HCT116 (cell line): Measurements from ENCODE around the gene KRT28. TPM values are rescaled to one million over a fixed set of nuclear protein-coding genes. Genes with fewer than 3 reads are reported as not detected.
A peak's percentile ranks its signal among the peaks of the same experiment; 100 is the strongest.

Experiments used
- ATAC-seq: fragments of 200-7000 bp; cut with Tn5 transposase; 2 replicates; pipeline ENCODE4 v1.9.1; 2020; ENCODE audit warnings: mild to moderate bottlenecking, moderate library complexity
- BruUV-seq: library from RNA; stranded (reverse); fragments of 400-500 nt; replicated peaks from 2 replicates; lab custom pipeline; 2021; lab: Mats Ljungman, UMichigan
- CTCF ChIA-PET: fragments of 300-600 bp; sonication (Branson Sonifier 250); formaldehyde crosslinking; loops from one replicate; lab custom pipeline; 2021; ENCODE audit warnings: antibody characterized with exemption; lab: Charles Lee
- POLR2A ChIA-PET: fragments of 300-600, 350-600 bp; sonication (Branson Sonifier 250); formaldehyde crosslinking; loops from one replicate; lab custom pipeline; 2021; ENCODE audit warnings: antibody characterized with exemption; lab: Charles Lee
- RAD21 ChIA-PET, 2 experiments: fragments of 300-600 bp; sonication (Branson Sonifier 250); formaldehyde crosslinking; loops; one replicate each; lab custom pipeline; 2023; ENCODE audit warnings: low total read pairs in 2 of 2; ENCODE audit not compliant: uncharacterized antibody in 2 of 2, unreplicated experiment in 2 of 2, low non-redundant PET in 1 of 2; lab: Charles Lee
- DNase-seq: peaks from one replicate; pipeline ENCODE4 v3.0.0-alpha.2; 2010; ENCODE audit warnings: low read depth, low spot score
- H2AFZ ChIP-seq: fragments of 200-600 bp; shearing (Covaris generic), sonication (generic); 2 replicates; pipeline ENCODE4 v1.6.1; 2017; ENCODE audit warnings: low read depth, mixed run types, mixed read lengths, antibody characterized with exemption, low read length; ENCODE audit not compliant: poor library complexity, severe bottlenecking
- H3K27ac ChIP-seq: 2 replicates; pipeline ENCODE4 v1.5.1; 2012; ENCODE audit warnings: low read depth, low read length
- H3K27me3 ChIP-seq: fragments of 200-600 bp; sonication (generic); 2 replicates; pipeline ENCODE4 v1.6.1; 2016; ENCODE audit warnings: mixed run types, low read length, mixed read lengths; ENCODE audit not compliant: insufficient read depth
- H3K36me3 ChIP-seq, 2 experiments: fragments of 200-500 bp in 1 of 2; fragments of 200-600 bp in 1 of 2; sonication (Bioruptor generic) in 1 of 2; sonication (generic) in 1 of 2; 2 replicates each; pipeline versions ENCODE4 v1.5.1 to v1.6.1; 2014 to 2016; ENCODE audit warnings: low read length in 2 of 2, inconsistent platforms in 1 of 2, mixed read lengths in 1 of 2, mixed run types in 1 of 2; ENCODE audit not compliant: insufficient read depth in 2 of 2, control insufficient read depth in 1 of 2
- H3K4me1 ChIP-seq, 2 experiments: fragments of 200-600 bp in 1 of 2; sonication (generic) in 1 of 2; 2 replicates each; pipeline versions ENCODE4 v1.5.1 to v1.6.1; 2012 to 2017; ENCODE audit warnings: low read length in 2 of 2, inconsistent platforms in 1 of 2, mild to moderate bottlenecking in 1 of 2, mixed read lengths in 1 of 2, mixed run types in 1 of 2, moderate library complexity in 1 of 2; ENCODE audit not compliant: insufficient read depth in 2 of 2, control insufficient read depth in 1 of 2
- H3K4me2 ChIP-seq: fragments of 200-600 bp; sonication (generic); 2 replicates; pipeline ENCODE4 v1.6.1; 2017; ENCODE audit warnings: mixed run types, low read length, mixed read lengths
- H3K4me3 ChIP-seq, 2 experiments: fragments of 200-600 bp in 1 of 2; sonication (generic) in 1 of 2; replicated peaks in 1 of 2; 2 replicates each; pipeline ENCODE4 v1.5.1; 2011 to 2016; ENCODE audit warnings: low read length in 2 of 2, control low read depth in 1 of 2, low read depth in 1 of 2, mild to moderate bottlenecking in 1 of 2, mixed read lengths in 1 of 2, mixed run types in 1 of 2
- H3K79me2 ChIP-seq: fragments of 200-600 bp; sonication (generic); 2 replicates; pipeline ENCODE4 v1.6.1; 2017; ENCODE audit warnings: mild to moderate bottlenecking, mixed run types, low read length, moderate library complexity, mixed read lengths; ENCODE audit not compliant: insufficient read depth
- H3K9ac ChIP-seq: fragments of 200-600 bp; sonication (generic); 2 replicates; pipeline ENCODE4 v1.6.1; 2016; ENCODE audit warnings: low read length, mixed read lengths
- H3K9me2 ChIP-seq: fragments of 200-600 bp; sonication (generic), shearing (Covaris generic); 2 replicates; pipeline ENCODE4 v1.6.1; 2017; ENCODE audit warnings: mixed run types, mild to moderate bottlenecking, moderate library complexity; ENCODE audit not compliant: insufficient read depth
- H3K9me3 ChIP-seq, 2 experiments: fragments of 200-500 bp in 1 of 2; fragments of 200-600 bp in 1 of 2; sonication (Bioruptor generic) in 1 of 2; sonication (generic) in 1 of 2; 2 replicates each; pipeline ENCODE4 v1.6.1; 2014 to 2017; ENCODE audit warnings: low read length in 2 of 2, mixed read lengths in 2 of 2, inconsistent platforms in 1 of 2, low read depth in 1 of 2, mild to moderate bottlenecking in 1 of 2, mixed run types in 1 of 2, moderate library complexity in 1 of 2; ENCODE audit not compliant: control insufficient read depth in 1 of 2, insufficient read depth in 1 of 2
- H4K20me1 ChIP-seq: fragments of 200-600 bp; sonication (generic), shearing (Covaris generic); 2 replicates; pipeline ENCODE4 v1.6.1; 2017; ENCODE audit warnings: mixed run types, mild to moderate bottlenecking, moderate library complexity; ENCODE audit not compliant: insufficient read depth
- CEBPB ChIP-seq: IDR thresholded peaks from 2 replicates; pipeline ENCODE4 v1.6.1; 2012; ENCODE audit warnings: low read depth
- EGR1 ChIP-seq: IDR thresholded peaks from 2 replicates; pipeline ENCODE4 v1.6.1; 2012; ENCODE audit warnings: low read depth
- ELF1 ChIP-seq: IDR thresholded peaks from 2 replicates; pipeline ENCODE4 v1.6.1; 2012; ENCODE audit warnings: low read depth, borderline replicate concordance
- EZH2phosphoT487 ChIP-seq: fragments of 200-600 bp; IDR thresholded peaks from 2 replicates; pipeline ENCODE4 v1.6.1; 2018; ENCODE audit warnings: antibody characterized with exemption, borderline replicate concordance
- FOSL1 ChIP-seq: IDR thresholded peaks from 2 replicates; pipeline ENCODE4 v1.6.1; 2012; ENCODE audit warnings: low read depth
- JUND ChIP-seq: IDR thresholded peaks from 2 replicates; pipeline ENCODE4 v1.6.1; 2012
- POLR2A ChIP-seq: IDR thresholded peaks from 2 replicates; pipeline ENCODE4 v1.7.0; 2011; ENCODE audit warnings: borderline replicate concordance; ENCODE audit not compliant: insufficient read depth, insufficient read length; ENCODE audit errors: extremely low read depth
- RAD21 ChIP-seq: IDR thresholded peaks from 2 replicates; pipeline ENCODE4 v1.6.1; 2012; ENCODE audit warnings: low read depth, mild to moderate bottlenecking
- SP1 ChIP-seq: IDR thresholded peaks from 2 replicates; pipeline ENCODE4 v1.6.1; 2012; ENCODE audit warnings: low read depth
- SRF ChIP-seq: IDR thresholded peaks from 2 replicates; pipeline ENCODE4 v1.6.1; 2012; ENCODE audit warnings: low read depth
- TCF7L2 ChIP-seq: IDR thresholded peaks from 2 replicates; pipeline ENCODE4 v1.7.0; 2011; ENCODE audit warnings: borderline replicate concordance, inconsistent platforms; ENCODE audit not compliant: insufficient read depth, insufficient read length; ENCODE audit errors: extremely low read depth
- YY1 ChIP-seq: IDR thresholded peaks from 2 replicates; pipeline ENCODE4 v1.6.1; 2011; ENCODE audit warnings: low read length, low read depth, moderate library complexity, mild to moderate bottlenecking; ENCODE audit not compliant: insufficient replicate concordance; ENCODE audit errors: extremely low read depth
- ZFX ChIP-seq: fragments of 450-650 bp; IDR thresholded peaks from 2 replicates; pipeline ENCODE4 v1.6.1; 2017
- ZNF274 ChIP-seq: fragments of 200-500 bp; sonication (Bioruptor generic); IDR thresholded peaks from 2 replicates; pipeline ENCODE4 v1.6.1; 2014; ENCODE audit warnings: mild to moderate bottlenecking, low read depth, low read length, inconsistent platforms
- intact Hi-C: fragments of 100-400 bp; cut with micrococcal nuclease; formaldehyde crosslinking; loops from 2 replicates; pipeline ENCODE4 v1.10.0; 2022
- total RNA-seq: library from RNA; stranded (reverse); gene quantifications from one replicate; pipeline ENCODE4 v1.2.1, GENCODE V29; 2021; ENCODE audit not compliant: unreplicated experiment
- TF ChIP-seq, protein P1 (sequence below): IDR thresholded peaks from 2 replicates; pipeline ENCODE4 v1.6.1; 2011; ENCODE audit warnings: mild to moderate bottlenecking, low read length, moderate library complexity; ENCODE audit not compliant: insufficient replicate concordance; ENCODE audit errors: extremely low read depth
- TF ChIP-seq, protein P2 (sequence below): IDR thresholded peaks from 2 replicates; pipeline ENCODE4 v1.6.1; 2012
- TF ChIP-seq, protein P3 (sequence below): IDR thresholded peaks from 2 replicates; pipeline ENCODE4 v1.6.1; 2012; ENCODE audit warnings: low read depth

The KRT28 gene
- total RNA-seq, 1 experiment from 2014 or later: not detected

- TF ChIP-seq, protein P1, sequence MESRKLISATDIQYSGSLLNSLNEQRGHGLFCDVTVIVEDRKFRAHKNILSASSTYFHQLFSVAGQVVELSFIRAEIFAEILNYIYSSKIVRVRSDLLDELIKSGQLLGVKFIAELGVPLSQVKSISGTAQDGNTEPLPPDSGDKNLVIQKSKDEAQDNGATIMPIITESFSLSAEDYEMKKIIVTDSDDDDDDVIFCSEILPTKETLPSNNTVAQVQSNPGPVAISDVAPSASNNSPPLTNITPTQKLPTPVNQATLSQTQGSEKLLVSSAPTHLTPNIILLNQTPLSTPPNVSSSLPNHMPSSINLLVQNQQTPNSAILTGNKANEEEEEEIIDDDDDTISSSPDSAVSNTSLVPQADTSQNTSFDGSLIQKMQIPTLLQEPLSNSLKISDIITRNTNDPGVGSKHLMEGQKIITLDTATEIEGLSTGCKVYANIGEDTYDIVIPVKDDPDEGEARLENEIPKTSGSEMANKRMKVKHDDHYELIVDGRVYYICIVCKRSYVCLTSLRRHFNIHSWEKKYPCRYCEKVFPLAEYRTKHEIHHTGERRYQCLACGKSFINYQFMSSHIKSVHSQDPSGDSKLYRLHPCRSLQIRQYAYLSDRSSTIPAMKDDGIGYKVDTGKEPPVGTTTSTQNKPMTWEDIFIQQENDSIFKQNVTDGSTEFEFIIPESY: no peak
- TF ChIP-seq SRF: no peak
- no peak for TF ChIP-seq ZNF274
- TF ChIP-seq, protein P2, sequence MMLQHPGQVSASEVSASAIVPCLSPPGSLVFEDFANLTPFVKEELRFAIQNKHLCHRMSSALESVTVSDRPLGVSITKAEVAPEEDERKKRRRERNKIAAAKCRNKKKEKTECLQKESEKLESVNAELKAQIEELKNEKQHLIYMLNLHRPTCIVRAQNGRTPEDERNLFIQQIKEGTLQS: no peak
These were observed 12.9 kb upstream of the KRT28 start (continued) for GRCh38 chr17:40812639-40813038.

- H2AFZ ChIP-seq: peak overlapping the region; percentile 98
- POLR2A ChIA-PET: interaction anchor here (0.7 kb wide), 1 partner anchor 83 kb away, joined by 4 read pairs; no protein-coding TSS in a partner anchor
- no peak overlapping the region; the same call in 1 of the 2 replicates for H3K27ac ChIP-seq
- no peaks in the 10 kb centered on the region for H3K79me2 ChIP-seq
- RAD21 ChIA-PET: no interaction called here
- H3K4me3 ChIP-seq: peak overlapping the region in 1 of 2 experiments; percentile 36; a peak in 2 of 4 replicates
- no peaks in the 10 kb centered on the region for H3K9me3 ChIP-seq
- H3K9ac ChIP-seq: no peak overlapping the region
- CTCF ChIA-PET: interaction anchor here (0.9 to 1.5 kb wide), 2 partner anchors 738 to 852 kb away, joined by 3 to 5 read pairs; no protein-coding TSS in a partner anchor
- H3K4me2 ChIP-seq: peak overlapping the region; percentile 65
- peaks cover 5% of the 10 kb centered on the region; the same call in 1 of the 2 replicates for H3K9me2 ChIP-seq
- no peaks in the 10 kb centered on the region for H3K27me3 ChIP-seq
- peaks cover 13 to 29% of the 10 kb centered on the region in 2 experiments for H3K4me1 ChIP-seq
- no peaks in the 10 kb centered on the region for H3K36me3 ChIP-seq
- intact Hi-C loops: no loop called here
- DNase-seq (no peak), ATAC-seq (peak; percentile 59)
- BruUV-seq: no TSS peak
- H4K20me1 ChIP-seq: no peaks in the 10 kb centered on the region
- TF ChIP-seq EGR1: no peak
- TF ChIP-seq FOSL1: peak; percentile 26; the same call in 1 of the 2 replicates
- TF ChIP-seq POLR2A: no peak
- TF ChIP-seq, protein P3, sequence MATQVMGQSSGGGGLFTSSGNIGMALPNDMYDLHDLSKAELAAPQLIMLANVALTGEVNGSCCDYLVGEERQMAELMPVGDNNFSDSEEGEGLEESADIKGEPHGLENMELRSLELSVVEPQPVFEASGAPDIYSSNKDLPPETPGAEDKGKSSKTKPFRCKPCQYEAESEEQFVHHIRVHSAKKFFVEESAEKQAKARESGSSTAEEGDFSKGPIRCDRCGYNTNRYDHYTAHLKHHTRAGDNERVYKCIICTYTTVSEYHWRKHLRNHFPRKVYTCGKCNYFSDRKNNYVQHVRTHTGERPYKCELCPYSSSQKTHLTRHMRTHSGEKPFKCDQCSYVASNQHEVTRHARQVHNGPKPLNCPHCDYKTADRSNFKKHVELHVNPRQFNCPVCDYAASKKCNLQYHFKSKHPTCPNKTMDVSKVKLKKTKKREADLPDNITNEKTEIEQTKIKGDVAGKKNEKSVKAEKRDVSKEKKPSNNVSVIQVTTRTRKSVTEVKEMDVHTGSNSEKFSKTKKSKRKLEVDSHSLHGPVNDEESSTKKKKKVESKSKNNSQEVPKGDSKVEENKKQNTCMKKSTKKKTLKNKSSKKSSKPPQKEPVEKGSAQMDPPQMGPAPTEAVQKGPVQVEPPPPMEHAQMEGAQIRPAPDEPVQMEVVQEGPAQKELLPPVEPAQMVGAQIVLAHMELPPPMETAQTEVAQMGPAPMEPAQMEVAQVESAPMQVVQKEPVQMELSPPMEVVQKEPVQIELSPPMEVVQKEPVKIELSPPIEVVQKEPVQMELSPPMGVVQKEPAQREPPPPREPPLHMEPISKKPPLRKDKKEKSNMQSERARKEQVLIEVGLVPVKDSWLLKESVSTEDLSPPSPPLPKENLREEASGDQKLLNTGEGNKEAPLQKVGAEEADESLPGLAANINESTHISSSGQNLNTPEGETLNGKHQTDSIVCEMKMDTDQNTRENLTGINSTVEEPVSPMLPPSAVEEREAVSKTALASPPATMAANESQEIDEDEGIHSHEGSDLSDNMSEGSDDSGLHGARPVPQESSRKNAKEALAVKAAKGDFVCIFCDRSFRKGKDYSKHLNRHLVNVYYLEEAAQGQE: no peak
- no peak for TF ChIP-seq SRF
- no peak for TF ChIP-seq TCF7L2
- TF ChIP-seq EZH2phosphoT487: no peak
- TF ChIP-seq ZFX: no peak
- peak; percentile 27 for TF ChIP-seq YY1
- TF ChIP-seq, protein P1: no peak
- 0 out of 2 replicates have a peak, but pooled peaks have one; percentile 3 for TF ChIP-seq RAD21
- peak; percentile 54; the same call in 1 of the 2 replicates for TF ChIP-seq SP1
- no peak for TF ChIP-seq ELF1
- no peak for TF ChIP-seq ZNF274
- TF ChIP-seq JUND: peak; percentile 41; the same call in 1 of the 2 replicates
- TF ChIP-seq CEBPB: 0 out of 2 replicates have a peak, but pooled peaks have one; percentile 27
These were observed 10.7 kb upstream of the KRT28 start for GRCh38 chr17:40810494-40810893.
